Astrocyte of the cerebellum (primary cell): ENCODE data around the gene TMPRSS11D.

ENCODE experiments used
- DNase-seq: peaks from one replicate; pipeline ENCODE4 v3.0.0-alpha.2; 2011; ENCODE audit warnings: low read depth
- H3K4me3 ChIP-seq: 2 replicates; pipeline ENCODE4 v1.5.1; 2011; ENCODE audit warnings: mild to moderate bottlenecking, low read depth, low read length, moderate library complexity
- CTCF ChIP-seq: IDR thresholded peaks from 2 replicates; pipeline ENCODE4 v1.5.1; 2012; ENCODE audit warnings: low read length, low read depth, moderate library complexity, mild to moderate bottlenecking; ENCODE audit errors: missing control alignments
- in situ Hi-C: cut with HindIII; loops from 2 replicates; pipeline ENCODE4 v1.10.0; 2017; ENCODE audit warnings: low sequenced_read_pairs

TMPRSS11D gene

GRCh38 chr4:67922697-67923096 is 38.9 kb upstream of the TMPRSS11D start:
- DNase-seq = peak; percentile 6
- TF ChIP-seq CTCF = no peak
- no peak overlapping the region for H3K4me3 ChIP-seq
- in situ Hi-C loops = no loop called here

GRCh38 chr4:67918428-67918827 is 34.6 kb upstream of the TMPRSS11D start:
- no peak overlapping the region for H3K4me3 ChIP-seq
- DNase-seq = no peak
- peak; percentile 47 for TF ChIP-seq CTCF
- in situ Hi-C loops = no loop called here

GRCh38 chr4:67915400-67915966 is 31.7 kb upstream of the TMPRSS11D start:
- in situ Hi-C loops = no loop called here
- no peak for DNase-seq
- TF ChIP-seq CTCF = no peak

GRCh38 chr4:67912080-67912479 is 28.3 kb upstream of the TMPRSS11D start:
- no peak overlapping the region for H3K4me3 ChIP-seq
- TF ChIP-seq CTCF = no peak
- no peak for DNase-seq
- in situ Hi-C loops = no loop called here

More at GRCh38 chr4:67915400-67915966, 31.7 kb upstream of the TMPRSS11D start:
- H3K4me3 ChIP-seq = no peak overlapping the region

GRCh38 chr4:67911638-67912037 is 27.8 kb upstream of the TMPRSS11D start:
- TF ChIP-seq CTCF = no peak
- no peak overlapping the region for H3K4me3 ChIP-seq
- in situ Hi-C loops = no loop called here
- no peak for DNase-seq

- in situ Hi-C loops = no loop called here
- TF ChIP-seq CTCF = no peak
- no peak for DNase-seq
- H3K4me3 ChIP-seq = no peak overlapping the region
These were observed 27.3 kb upstream of the TMPRSS11D start for GRCh38 chr4:67911141-67911540.

- no peak overlapping the region for H3K4me3 ChIP-seq
- in situ Hi-C loops = no loop called here
- TF ChIP-seq CTCF = no peak
- DNase-seq = no peak
These were observed 26.7 kb upstream of the TMPRSS11D start for GRCh38 chr4:67910585-67910905.
